HG02973 (cell line): Measurements from ENCODE around the gene B9D2.

Experiments used
- ATAC-seq: cut with Tn5 transposase; IDR thresholded peaks from one replicate; pipeline ENCODE4 v1.9.1; 2021; ENCODE audit warnings: moderate library complexity; ENCODE audit not compliant: unreplicated experiment

The B9D2 gene

DNA sequence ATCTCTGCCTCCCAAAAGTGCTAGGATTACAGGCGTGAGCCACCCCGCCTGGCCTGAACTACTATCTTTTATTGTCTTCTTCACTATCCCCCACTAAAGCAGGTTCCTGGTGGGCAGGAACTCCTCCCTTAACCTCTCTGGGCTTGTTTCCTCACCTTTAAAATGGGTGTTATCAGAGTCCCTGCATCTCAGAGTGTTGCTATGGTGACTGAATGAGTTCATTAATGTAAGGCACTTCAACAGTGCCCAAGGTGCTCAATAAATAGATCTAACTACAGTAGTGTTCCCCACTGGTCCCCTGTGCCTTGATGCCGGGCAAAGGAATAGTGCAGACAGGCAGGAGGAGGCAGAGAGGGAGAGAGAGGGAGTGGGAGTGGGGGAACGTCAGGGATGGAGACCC, 33.5 kb downstream of the B9D2 start:
- ATAC-seq: no peak

DNA sequence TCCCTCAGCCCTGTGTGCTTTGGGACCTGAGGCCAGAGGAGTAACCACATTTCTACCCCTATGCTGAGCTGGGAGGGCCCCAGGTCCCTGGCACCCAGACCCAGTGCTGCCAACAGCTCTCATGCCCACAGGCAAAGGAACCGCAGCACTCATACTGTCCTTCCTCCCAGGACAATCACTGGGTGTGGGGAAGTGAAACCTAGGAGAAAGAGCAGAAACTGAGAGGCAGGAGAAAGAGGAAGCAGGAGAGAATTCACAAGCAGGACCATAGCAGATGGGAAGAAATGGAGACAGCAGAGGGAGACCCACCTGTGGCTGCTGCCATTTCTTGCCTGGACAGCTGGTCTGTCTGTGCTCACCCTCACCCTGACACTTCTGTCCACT, 35.1 kb downstream of the B9D2 start:
- no peak for ATAC-seq

DNA sequence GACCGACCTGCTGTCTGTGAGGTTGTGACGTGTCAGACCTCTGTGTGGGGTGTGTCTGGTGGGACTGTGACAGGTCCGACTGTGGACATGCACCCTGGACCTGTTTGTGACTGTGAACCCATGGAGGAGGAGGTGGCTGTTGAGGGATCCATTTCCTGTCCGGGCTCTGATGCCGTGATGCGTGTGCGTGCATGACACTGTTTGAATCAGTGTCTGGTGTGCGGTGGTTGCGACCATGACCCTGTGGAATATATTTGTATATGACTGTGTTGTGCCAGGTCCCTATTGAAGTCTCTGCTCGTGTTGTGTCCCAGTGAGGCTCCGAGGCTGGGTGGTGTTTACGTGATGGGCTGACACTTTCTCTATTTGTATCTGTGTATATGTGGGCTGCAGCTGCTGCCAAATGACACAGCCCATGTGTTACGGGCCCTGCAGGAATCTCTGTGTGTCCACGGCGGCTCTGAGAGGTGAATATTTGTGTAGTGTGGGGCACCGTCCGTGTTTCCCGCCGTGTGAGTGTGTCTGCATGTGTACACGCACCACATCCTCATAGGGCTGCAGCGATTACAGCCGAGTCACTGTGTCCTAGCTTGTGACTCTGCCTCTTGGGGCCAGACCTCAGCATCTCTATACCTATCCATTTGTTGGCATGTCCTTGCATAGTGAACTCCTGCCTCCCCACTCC, 35.6 kb downstream of the B9D2 start:
- ATAC-seq: peak; percentile 14

DNA sequence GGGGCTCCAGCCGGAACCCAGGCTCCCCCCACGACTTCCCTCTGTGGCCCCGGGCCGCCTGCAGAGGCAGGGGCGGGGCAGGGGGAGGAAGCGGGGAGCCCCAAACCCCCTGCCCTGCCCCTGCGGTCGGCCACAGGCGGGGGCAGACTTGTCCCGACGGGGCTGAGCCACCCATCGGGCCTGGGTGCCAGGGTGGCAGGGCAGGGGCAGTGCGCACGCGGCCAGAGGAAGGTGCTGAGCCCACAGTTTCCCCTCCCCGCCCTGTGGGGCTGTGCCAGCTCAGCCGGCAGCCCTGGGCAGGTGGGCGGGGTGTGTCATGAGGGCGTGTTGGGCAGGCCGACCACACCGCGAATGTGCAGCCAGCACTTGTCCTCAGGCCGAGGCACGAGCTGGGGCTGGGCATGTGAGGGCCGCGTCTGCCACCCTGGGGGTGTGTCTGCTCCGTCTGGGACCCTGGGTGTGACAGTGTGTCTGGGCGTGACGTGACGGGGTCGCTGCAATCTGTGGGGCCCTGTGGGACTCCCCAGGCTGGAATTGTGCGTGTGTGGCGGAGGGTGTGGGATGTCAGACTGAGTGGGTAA, 36.3 kb downstream of the B9D2 start:
- ATAC-seq: peak; percentile 43

DNA sequence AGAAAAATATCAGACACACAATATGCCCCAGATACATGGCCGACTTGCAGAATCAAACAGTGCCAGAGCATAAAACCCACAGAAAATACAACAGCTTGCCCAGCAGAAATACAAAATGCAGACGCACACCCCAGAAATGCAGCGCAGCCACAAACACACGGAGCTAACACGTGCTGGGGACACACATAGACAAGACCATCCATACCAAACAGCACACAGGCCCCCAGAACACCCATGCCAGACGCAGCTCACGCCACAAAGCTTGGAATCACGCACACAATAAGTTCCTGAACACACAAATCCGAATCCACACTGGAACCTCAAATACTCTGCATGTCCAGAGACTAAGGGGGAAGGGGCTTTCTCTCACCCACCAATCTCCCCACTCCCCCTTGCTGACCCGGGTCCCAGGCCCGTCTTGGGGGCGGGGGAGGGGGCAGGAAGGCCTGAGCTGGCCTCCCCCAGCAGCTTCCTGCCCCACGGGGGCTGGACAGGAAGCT, 36.8 kb downstream of the B9D2 start:
- no peak for ATAC-seq

DNA sequence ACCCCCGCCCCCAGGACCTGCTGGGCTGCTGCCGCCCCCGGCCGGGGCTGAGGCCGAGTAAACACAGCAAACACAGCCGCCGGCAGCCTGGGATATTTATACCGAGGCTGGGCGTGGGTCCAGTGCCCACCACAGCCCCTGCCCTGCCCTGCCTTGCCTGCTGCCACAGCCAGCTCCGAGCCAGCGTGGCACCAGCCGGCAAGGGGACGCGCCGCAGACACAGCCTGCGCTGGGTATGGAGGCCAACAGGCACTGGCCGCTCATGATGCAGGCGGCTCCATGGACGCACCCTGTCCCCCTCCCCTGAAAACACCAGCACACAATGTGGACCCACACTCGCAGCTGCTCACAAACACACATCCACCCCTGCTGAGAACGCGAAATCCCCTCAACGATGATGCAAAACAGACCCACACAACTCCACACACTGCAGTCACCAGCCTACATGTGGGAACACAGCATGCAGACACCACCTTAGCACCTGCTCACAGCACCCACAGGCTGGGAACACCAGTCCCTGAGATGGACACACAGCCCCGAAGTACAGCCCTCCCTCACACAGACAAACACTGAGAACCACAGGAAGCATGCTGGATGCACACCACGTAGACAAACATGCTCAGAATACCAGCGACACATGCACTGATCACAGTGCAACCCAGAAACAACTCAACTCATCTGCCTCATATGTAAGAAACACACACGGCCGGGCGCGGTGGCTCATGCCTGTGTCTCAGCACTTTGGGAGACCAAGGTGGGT, 37.8 kb downstream of the B9D2 start:
- no peak for ATAC-seq

DNA sequence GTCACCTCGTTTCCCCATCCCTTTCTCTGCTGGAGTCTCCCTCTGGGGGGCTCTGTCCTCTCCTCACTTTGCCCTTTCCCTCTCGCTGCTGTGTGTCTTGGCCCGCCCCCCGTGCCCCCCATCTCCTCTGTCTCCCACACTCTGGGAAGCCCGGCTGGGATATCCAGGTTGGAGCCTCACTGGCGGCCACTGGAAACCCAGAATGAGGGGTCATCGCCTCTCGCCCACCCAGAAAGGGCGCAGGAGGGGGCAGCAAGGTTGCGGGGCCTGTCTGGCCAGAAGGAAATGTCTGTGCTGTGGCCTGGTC, 38.4 kb downstream of the B9D2 start:
- ATAC-seq: no peak

DNA sequence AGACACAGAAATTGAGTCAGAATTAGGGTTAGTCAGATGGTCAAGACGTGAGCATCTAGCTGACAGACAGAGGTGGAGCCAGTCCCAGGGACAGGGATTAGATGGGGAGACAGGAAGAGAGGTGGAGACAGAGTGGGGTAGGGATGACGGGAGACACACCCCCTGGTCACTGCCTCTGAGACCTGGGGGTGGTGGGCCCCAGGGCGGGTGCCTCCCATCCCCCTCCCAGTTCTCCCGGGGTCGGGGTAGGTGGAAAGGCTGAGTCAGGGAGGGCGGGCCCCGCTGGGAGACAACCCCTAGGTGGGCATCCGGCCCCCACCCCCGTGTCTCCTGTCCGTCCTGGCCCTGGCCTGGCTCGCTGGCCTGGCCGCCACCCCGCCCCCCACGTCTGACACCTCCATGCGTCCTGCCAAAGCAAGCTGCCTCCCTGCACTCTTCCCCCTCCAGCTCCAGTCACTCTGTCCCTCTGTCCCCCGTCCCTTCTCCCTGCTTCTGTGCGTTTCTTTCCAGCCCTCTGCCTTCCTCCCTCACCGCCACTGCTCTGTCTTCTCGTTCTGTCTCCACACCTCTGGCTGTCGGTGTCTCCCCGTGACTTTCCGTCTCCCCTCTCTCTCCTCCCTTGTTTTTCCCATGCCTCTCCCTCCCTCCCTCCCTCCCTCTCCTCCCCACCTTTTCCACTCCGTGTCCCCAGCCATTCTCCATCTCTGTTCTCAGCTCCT, 38.9 kb downstream of the B9D2 start:
- no peak for ATAC-seq

DNA sequence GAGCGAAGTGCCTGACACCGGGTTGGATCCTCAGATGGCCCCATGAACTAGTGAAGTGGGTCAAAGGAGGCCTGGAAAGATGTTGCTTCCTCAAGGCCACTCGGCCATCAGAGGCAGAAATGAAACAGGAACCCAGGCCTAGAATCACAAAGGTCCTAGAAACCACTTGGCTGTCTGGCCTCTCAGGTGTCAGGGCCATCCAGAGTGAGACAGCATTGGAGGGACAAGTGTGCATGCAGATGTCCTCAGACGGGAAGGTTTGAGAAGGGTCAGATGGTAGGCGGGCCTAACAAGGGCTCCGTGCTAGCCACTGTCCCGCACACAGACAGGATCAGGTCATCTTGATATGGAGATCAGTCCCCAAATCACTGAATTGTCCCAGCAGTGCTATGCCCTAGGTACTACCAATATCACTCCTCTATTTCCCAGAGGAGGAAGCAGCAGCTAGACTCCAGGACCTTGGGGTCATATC, 39.7 kb downstream of the B9D2 start:
- no peak for ATAC-seq

DNA sequence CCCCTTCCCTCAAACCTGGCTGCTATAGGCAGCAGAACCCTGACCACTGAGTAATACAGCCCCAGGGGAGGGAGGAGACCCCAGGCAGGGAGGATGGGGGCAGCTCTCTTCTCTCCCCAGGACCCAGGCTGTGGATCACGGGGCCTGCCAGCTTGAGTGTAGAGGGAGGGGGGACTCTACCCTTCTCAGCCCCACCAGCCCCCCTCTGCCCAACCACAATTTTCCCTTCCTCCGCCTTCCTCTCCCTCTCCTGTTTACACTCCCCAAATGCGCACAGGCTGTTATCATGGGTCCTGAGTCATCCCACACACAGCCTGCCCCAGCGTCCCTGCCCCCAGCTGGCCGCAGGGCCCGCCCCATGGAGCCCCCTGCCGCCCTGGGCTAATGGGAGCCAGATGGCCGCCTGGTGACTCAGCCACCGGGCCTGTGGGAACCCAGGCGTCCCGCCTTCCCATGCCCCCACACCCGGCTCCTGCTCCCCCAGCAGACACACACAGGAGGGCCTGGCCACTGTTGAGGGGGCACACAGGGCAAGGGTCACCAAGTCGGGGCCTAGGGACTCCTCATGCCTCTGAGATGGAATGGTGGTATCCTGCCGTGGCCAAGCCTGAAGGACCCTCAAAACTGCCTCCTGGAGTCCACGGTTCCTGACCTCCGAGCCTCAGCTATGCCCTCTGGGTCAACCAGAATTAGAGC, 40.4 kb downstream of the B9D2 start:
- ATAC-seq: no peak

DNA sequence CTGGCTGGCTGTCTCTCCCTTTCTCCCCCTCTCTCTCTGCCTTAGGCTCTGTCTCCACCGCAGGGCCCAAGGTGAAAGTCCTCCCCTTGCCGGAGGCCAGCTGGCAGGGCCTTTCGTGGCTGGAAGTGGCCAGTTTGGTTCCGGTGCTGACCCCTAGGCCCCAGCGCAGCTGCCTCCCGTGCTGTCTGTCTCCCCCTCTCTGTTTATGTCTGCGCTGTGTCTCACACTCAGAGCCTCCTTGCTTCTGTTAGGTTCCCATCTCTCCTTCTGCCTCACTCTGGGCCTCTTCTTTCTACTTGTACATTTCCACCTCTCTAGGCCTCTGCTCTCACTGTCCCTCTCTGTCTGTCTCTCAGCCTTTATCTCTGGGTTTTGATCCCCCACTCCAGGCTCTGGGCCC, 40.9 kb downstream of the B9D2 start:
- no peak for ATAC-seq

DNA sequence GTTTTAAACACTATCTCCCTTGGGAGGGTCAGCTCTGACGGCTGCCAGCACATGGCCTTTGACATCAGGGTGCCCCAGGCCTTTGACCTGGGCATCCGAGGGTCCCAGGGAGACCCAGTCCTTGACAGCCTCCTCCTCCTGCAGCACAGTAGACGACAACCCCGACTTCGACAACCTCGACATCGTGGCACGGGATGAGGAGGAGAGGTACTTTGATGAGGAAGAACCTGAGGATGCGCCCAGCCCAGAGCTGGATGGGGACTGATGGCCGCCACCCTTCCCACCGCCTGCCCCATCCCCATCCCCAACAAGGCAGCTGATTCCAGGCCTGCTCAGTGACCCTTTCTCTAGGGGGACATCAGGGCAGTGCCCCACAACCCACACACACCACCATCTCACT, 41.5 kb downstream of the B9D2 start:
- no peak for ATAC-seq

DNA sequence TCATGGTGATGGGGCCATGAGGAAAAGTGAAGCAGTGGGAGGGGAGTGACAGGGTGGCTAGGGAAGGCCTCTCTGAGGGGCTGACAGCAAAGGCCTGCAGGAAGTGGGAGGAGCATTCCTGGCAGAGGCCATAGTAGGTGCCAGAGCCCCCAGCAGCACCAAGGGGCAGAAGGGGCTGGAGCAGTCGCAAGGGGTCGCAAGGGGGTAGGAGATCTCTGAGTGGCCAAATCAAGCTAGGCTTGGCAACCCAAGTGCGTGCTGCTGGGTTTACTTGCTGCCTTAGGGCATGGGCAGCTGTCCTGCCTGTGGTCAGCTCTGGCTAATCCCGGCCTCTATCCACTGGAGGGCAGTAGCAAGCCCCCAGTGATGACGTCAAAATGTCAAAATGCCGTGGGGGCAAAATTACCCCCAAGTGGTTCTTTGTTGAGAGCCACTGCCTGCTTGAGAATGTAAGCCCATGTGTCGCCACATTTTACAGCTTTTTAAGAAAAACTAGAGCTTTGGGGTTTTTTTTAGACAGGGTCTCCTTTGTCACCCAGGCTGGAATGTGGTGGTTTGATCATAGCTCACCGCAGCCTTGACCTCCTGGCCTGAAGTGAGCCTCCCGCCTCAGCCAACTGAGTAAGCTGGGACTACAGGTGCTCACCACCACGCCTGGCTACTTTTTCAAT, 42.2 kb downstream of the B9D2 start:
- no peak for ATAC-seq

DNA sequence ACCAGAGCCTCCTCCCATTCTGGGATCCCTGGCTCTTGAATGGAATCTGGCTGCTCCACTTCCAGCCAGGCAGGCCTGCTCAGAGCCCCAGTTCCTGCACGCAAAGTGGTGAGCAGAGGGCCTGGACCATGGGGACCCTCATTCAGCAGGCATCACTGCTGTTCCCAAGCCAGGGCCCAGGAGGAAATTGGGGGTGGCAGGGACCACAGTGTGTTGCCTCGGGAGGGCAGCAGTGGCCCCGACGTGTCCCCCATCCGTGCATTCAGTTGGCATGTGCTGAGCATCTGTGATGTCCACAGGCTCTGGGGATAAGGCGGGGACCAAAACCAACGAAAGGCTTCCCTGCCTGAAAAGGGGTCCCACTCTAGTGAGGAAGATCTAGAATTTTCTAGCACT, 42.7 kb downstream of the B9D2 start:
- ATAC-seq: no peak

DNA sequence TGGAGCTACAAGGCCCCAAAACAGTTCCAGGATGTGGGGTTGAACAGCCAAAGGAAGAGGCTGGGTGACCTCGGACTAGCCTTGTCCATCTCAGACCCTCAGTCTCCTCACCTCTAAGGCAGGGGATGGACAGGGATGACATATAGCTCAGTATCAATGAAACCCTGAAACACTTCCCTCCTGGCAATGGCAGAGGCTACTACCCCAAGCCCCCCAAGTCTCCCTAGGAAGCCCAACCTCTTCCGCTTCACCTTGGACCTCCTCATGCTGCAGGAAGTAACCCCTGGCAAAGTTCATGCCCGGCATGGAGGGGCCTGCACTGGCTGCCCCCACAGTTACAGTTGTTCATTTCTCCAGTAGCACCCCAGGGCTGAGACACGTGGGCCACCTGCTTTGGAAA, 43.4 kb downstream of the B9D2 start:
- no peak for ATAC-seq

DNA sequence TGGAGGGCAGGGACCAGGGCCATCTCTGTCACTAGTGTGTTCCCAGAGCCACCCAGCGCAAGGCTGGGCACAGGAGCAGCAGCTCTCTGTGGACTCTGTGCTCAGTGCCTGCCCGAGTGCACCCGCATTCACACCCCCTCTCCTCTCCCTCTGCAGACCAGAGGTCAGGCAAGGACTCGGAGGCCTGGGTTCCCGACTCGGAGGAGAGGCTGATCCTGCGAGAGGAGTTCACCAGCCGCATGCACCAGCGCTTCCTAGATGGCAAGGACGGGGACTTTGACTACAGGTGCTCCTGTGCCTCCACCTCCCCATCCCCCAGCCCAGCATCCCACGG, 43.8 kb downstream of the B9D2 start:
- ATAC-seq: no peak

DNA sequence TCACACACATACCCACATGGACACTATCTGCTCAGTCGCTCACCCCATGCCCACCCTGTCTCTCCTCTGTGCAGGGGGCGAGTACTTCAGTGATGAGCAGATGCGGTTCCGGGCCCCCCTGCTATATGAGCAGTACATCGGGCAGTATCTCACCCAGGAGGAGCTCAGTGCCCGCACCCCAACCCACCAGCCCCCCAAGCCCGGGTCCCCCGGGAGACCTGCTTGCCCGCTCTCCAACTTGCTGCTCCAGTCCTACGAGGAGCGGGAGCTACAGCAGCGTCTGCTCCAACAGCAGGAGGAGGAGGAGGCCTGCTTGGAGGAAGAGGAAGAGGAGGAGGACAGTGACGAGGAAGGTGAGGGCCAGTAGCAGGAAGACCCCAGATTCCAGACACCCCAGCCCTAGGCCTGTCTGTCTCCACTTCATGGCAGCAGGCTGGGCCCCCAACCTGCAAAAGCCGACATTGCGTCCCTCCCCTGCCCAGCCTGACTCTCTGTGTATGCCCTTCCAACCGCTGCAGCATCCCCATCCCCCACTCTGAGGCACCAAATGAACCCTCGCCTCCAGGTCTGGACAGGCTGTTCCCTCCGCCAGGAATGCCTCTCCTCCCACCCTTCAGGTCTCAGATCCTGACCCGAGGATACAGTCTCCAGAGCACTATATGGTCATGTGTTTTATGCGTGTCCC, 44.3 kb downstream of the B9D2 start:
- no peak for ATAC-seq

DNA sequence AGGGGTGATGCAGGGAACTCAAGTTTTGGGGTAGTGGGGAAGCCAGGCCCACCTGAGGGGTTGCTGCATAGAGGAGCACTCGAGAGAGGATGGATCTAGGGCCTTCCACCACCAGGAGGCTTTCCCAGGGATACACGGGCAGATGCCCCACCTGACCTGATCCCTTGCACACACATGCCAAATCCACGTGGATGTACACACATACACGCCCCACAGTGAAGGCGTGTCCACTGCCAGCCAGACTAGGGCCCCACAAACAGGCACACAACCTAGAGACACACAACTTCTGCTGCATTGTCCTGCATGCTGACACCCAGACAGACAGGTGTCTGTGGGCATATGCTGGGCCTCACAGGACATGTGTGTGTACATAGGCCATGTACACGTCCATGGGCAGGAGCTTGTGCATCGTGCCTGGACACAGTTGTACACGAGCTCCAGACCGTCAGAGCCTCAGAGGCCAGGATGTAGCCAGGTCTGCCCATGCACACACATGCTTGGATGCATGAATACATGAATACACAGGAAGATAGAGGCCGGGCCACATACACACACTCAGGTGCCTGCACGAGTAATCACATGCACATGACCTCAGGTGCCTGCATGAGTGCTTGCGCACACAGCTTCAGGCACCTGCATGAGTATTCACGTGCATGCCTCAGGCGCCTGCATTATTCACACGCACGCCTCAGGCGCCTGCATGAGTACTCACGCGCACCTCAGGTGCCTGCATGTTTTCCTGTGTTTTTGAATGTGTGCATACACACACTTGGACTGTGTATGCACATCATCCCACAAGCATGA, 45.1 kb downstream of the B9D2 start:
- ATAC-seq: no peak

DNA sequence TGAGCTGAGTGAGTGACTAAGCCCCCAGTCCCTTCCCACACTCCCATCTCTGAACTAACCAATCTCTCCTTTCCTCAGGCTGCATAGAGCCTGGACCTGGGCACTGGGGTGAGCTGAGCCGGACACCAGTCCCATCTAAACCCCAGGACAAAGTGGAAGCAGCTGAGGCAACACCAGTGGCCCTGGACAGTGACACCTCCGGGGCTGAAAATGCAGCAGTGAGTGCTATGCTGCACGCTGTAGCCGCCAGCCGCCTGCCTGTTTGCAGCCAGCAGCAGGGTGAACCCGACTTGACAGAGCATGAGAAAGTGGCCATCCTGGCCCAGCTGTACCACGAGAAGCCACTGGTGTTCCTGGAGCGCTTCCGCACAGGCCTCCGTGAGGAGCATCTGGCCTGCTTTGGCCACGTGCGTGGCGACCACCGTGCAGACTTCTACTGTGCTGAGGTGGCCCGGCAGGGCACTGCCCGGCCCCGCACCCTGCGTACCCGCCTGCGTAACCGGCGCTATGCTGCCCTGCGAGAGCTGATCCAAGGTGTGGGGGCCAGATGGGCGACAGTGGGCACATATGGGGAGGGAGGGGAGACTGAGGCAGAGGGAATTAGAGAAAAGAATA, 47.5 kb downstream of the B9D2 start:
- no peak for ATAC-seq
